Skeletal muscle satellite cell (primary cell): ENCODE data around the gene DBF4B.
A peak's percentile ranks its signal among the peaks of the same experiment; 100 is the strongest.

Source experiments
- H3K27me3 ChIP-seq: 2 replicates; pipeline ENCODE4 v1.7.0; 2013; ENCODE audit warnings: low read length; ENCODE audit not compliant: control insufficient read depth, insufficient read depth
- H3K36me3 ChIP-seq: 2 replicates; pipeline ENCODE4 v1.7.0; 2013; ENCODE audit warnings: mild to moderate bottlenecking, control low read depth, low read length; ENCODE audit not compliant: insufficient read depth
- H3K4me1 ChIP-seq: 2 replicates; pipeline ENCODE4 v1.7.0; 2013; ENCODE audit warnings: low read length; ENCODE audit not compliant: control insufficient read depth, insufficient read depth
- H3K4me2 ChIP-seq: 2 replicates; pipeline ENCODE4 v1.7.0; 2013; ENCODE audit warnings: mild to moderate bottlenecking, low read length
- H3K4me3 ChIP-seq: 2 replicates; pipeline ENCODE4 v1.7.0; 2013; ENCODE audit warnings: low read length
- H3K9ac ChIP-seq: 2 replicates; pipeline ENCODE4 v1.7.0; 2013; ENCODE audit warnings: mild to moderate bottlenecking, low read depth, low read length, moderate library complexity
- H3K9me3 ChIP-seq: replicated peaks from 2 replicates; pipeline ENCODE4 v1.7.0; 2013; ENCODE audit warnings: mild to moderate bottlenecking, control low read depth, low read length

Gene DBF4B

DNA sequence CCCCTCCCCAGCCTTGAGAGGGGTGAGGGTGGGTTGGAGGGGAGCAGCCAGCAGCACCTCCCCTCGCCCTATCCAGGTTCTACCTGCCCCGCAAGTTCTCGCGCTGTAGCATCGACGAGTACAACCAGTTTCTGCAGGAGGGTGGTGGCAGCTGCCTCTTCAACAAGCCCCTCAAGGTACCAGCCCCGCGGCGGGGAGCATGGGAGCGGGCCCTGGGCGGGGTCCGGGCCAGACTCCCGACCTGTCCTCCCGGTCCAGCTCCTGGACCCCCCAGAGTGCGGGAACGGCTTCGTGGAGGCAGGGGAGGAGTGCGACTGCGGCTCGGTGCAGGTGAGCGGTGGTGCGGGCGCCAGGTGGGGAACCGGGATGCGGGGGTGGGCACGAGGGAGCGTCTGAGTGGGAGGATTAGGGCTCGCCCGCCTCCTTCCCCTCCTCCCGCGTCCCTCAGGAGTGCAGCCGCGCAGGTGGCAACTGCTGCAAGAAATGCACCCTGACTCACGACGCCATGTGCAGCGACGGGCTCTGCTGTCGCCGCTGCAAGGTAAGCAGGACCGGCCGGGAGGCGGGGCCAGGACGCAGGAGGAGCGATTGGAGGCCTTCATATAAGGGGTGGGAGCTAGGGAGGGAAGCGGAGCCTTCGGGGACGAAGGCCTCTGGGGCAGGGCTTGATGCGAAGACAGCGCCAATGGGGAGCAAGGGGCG lies 66.8 kb downstream of the DBF4B start:
- Histone ChIP-seq H3K36me3 (no peaks in the 10 kb centered on the region), H3K27me3 (peaks cover 23% of the 10 kb centered on the region), H3K9ac (no peak overlapping the region), H3K4me1 (peaks cover 20% of the 10 kb centered on the region), H3K9me3 (no peaks in the 10 kb centered on the region), H3K4me2 (peak overlapping the region; percentile 99), H3K4me3 (peak overlapping the region; percentile 77)

DNA sequence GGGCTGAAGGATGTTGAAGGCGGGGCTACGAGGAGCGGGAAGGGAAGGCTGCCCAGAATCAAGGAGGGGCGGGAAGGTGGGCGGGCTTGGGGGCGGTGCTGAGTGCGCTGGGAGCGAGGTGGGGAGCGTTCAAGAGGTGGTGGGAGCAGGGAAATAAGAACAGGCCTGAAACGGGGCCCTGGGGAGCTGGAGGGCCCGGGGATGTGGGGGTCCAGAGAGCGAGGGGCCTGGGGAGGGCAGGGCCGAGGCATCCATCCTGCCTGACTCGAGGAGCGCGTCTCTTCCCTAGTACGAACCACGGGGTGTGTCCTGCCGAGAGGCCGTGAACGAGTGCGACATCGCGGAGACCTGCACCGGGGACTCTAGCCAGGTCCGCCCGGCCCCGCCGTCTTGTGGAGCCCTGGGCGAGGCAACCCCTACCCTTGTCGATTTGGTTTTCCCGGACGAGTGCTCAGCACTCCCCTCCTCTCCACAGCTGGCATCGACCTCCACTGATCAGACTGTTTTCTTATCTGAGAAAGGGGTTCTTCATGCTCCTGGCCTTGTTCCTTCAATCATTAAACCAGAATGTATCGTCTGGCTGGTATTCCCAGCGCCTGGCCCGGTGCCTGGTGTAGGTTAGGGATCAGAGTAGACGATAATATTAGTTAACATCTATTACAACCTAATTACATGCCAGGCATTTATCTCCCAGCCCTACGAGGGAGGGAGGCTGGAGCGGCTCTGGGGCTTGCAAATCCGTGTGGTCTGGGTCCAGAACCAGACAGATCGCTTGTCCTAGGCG lies 67.6 kb downstream of the DBF4B start:
- H3K9me3 ChIP-seq = no peaks in the 10 kb centered on the region
- peak overlapping the region; percentile 25 for H3K9ac ChIP-seq
- peak overlapping the region; percentile 77 for H3K4me3 ChIP-seq
- peaks cover 23% of the 10 kb centered on the region for H3K27me3 ChIP-seq
- H3K4me1 ChIP-seq = peaks cover 20% of the 10 kb centered on the region
- H3K36me3 ChIP-seq = no peaks in the 10 kb centered on the region
- peak overlapping the region; percentile 99 for H3K4me2 ChIP-seq

DNA sequence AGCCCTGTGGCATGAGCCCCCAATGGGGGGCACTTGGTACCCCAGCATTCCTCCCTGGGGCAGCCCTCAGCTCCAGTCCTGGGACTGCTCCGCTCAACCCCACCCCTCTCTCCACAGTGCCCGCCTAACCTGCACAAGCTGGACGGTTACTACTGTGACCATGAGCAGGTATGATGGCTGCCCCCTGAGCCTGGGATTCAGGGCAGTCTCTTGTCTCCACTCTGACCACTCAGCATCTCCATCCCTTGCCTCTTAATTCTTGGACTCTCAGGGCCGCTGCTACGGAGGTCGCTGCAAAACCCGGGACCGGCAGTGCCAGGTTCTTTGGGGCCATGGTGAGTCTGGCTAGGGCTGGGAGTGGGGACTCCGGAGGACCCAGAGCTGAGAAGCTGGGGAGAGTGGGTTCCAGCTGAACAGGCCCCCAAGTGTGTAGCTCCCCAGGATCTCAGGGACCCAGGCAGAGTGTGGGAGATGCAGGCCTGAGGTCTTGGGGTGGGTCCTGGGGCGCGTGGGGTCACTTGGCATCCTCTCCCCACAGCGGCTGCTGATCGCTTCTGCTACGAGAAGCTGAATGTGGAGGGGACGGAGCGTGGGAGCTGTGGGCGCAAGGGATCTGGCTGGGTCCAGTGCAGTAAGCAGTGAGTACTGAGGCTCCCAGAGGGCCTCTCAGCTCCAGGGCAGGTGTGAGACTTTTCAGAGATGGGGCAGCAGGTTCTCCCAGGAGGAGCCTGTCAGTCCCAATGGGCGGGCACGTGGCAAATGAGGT lies 68.3 kb downstream of the DBF4B start:
- H3K36me3 ChIP-seq = no peaks in the 10 kb centered on the region
- no peak overlapping the region for H3K9ac ChIP-seq
- peaks cover 27% of the 10 kb centered on the region for H3K4me1 ChIP-seq
- H3K27me3 ChIP-seq = peaks cover 16% of the 10 kb centered on the region
- H3K9me3 ChIP-seq = no peaks in the 10 kb centered on the region
- H3K4me3 ChIP-seq = no peak overlapping the region
- H3K4me2 ChIP-seq = peak overlapping the region; percentile 99

DNA sequence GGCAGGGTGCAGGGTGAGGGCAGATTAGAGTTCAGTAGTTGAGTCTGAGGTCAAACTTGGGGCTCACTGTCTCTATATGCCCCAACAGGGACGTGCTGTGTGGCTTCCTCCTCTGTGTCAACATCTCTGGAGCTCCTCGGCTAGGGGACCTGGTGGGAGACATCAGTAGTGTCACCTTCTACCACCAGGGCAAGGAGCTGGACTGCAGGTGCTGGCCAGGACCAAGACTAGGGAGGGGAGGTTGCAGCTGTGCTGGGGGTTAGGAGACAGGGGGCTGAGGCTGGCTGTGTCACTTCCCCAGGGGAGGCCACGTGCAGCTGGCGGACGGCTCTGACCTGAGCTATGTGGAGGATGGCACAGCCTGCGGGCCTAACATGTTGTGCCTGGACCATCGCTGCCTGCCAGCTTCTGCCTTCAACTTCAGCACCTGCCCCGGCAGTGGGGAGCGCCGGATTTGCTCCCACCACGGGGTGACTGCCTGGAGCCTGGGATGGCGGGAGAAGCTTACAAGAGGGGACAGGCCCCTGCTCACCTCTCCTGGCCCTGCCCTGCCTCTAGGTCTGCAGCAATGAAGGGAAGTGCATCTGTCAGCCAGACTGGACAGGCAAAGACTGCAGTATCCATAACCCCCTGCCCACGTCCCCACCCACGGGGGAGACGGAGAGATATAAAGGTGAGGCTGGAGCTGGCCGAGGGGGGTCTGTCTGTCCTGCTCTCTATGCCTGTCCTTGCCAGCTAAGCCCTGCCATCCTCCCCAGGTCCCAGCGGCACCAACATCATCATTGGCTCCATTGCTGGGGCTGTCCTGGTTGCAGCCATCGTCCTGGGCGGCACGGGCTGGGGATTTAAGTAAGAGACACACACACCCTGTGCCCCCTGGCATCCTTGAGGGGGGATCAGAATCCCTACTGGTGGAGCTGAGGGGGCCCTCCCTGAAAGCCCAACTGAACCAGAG lies 69.2 kb downstream of the DBF4B start:
- Histone ChIP-seq H3K36me3 (no peaks in the 10 kb centered on the region), H3K4me1 (peaks cover 27% of the 10 kb centered on the region), H3K4me2 (no peak overlapping the region), H3K4me3 (no peak overlapping the region), H3K27me3 (peaks cover 10% of the 10 kb centered on the region), H3K9ac (no peak overlapping the region), H3K9me3 (no peaks in the 10 kb centered on the region)

DNA sequence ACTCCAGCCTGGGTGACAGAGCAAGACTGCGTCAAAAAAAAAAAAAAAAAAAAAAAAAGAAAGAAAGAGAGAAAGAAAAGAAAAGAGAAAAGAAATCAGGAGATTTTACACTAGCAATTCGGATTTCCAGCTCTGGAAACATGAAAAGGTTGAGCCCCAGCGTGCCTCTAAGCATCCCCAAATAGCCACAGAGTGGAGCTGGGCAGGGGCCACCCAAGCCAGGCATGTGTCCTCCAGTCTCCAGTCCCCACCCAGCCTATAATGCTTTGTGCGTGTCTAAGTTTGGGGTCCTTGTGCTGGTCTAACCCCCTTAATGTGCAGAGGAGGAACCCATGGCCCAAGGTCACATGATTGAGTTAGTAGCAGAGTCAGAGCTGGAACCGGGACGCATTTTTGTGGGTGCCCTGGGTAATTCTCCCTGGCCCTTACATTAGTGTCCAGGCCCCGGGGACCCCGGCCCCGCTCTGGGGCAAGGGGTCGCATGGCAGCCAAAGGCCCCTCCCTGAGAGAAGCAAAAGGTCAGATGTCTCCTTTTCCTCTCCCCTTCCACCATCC lies 70.3 kb downstream of the DBF4B start:
- no peak overlapping the region for H3K4me3 ChIP-seq
- no peaks in the 10 kb centered on the region for H3K27me3 ChIP-seq
- no peak overlapping the region for H3K9ac ChIP-seq
- peak overlapping the region; percentile 99 for H3K4me2 ChIP-seq
- H3K4me1 ChIP-seq = peaks cover 27% of the 10 kb centered on the region
- H3K9me3 ChIP-seq = no peaks in the 10 kb centered on the region
- no peaks in the 10 kb centered on the region for H3K36me3 ChIP-seq

DNA sequence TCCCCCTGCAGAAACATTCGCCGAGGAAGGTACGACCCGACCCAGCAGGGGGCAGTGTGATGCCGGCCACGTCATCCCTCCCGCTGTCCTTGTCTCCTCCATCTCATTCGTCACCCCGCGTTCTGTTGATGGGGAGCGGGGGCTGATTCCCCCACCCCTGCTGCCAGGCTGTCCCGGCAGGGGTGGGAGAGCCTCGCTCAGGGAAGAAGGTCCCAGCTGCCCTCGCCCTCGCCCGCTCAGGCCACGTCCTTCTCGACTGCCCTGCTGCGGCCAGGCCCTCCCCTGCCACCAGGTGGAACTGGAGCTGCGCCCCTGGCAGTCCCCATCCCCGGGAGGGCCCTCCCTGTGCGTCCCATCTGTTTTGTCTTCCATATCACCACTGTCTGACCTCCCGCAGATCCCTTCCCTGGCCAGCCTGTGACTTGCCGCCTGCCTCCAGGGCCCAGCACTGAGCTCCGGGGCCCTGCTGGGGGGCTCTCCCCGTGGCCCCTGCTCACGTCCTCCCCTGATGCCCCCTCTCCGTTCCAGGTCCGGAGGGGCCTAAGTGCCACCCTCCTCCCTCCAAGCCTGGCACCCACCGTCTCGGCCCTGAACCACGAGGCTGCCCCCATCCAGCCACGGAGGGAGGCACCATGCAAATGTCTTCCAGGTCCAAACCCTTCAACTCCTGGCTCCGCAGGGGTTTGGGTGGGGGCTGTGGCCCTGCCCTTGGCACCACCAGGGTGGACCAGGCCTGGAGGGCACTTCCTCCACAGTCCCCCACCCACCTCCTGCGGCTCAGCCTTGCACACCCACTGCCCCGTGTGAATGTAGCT lies 71.0 kb downstream of the DBF4B start:
- Histone ChIP-seq H3K27me3 (no peaks in the 10 kb centered on the region), H3K9ac (peak overlapping the region; percentile 75), H3K36me3 (no peaks in the 10 kb centered on the region), H3K4me3 (peak overlapping the region; percentile 81), H3K4me1 (peaks cover 27% of the 10 kb centered on the region), H3K4me2 (peak overlapping the region; percentile 99), H3K9me3 (no peaks in the 10 kb centered on the region)

DNA sequence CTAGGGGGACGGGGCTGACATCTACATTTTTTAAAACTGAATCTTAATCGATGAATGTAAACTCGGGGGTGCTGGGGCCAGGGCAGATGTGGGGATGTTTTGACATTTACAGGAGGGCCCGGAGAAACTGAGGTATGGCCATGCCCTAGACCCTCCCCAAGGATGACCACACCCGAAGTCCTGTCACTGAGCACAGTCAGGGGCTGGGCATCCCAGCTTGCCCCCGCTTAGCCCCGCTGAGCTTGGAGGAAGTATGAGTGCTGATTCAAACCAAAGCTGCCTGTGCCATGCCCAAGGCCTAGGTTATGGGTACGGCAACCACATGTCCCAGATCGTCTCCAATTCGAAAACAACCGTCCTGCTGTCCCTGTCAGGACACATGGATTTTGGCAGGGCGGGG lies 71.7 kb downstream of the DBF4B start:
- Histone ChIP-seq H3K36me3 (no peaks in the 10 kb centered on the region), H3K4me3 (no peak overlapping the region), H3K4me2 (no peak overlapping the region), H3K9ac (no peak overlapping the region), H3K27me3 (no peaks in the 10 kb centered on the region), H3K4me1 (peaks cover 24% of the 10 kb centered on the region), H3K9me3 (no peaks in the 10 kb centered on the region)

DNA sequence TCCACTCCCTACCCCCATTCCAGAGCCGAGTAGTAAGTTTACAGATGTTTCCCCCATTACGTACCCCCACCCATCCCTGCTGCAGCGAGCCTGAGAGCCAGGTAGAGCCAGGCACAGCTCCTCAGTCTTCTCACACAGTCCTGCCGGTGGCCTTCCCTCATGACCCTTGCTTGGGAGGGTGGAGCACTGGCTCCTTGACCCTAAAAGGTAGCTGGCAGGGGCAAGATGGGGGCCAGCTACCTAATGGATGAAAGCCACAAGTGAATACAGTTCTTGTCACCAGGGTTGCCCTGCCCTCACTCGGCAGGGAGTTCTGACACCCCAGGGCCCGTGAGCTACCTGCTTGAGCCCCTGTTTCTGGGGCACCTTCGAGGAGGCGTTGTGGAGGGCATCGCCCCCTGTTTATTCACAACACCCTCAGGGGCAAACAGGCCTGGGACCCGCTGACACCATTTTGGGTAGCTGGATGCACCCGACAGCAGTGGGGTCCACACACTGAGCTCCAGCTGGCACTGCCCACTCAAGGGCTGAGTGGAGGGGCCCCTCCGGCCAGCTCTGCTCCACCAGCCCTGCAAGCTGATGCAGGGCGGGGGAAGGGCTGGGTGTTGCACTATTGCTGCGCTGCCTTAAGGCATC lies 72.5 kb downstream of the DBF4B start:
- Histone ChIP-seq H3K9me3 (no peaks in the 10 kb centered on the region), H3K4me3 (no peak overlapping the region), H3K4me2 (no peak overlapping the region), H3K36me3 (no peaks in the 10 kb centered on the region), H3K27me3 (no peaks in the 10 kb centered on the region), H3K9ac (no peak overlapping the region), H3K4me1 (peaks cover 20% of the 10 kb centered on the region)

DNA sequence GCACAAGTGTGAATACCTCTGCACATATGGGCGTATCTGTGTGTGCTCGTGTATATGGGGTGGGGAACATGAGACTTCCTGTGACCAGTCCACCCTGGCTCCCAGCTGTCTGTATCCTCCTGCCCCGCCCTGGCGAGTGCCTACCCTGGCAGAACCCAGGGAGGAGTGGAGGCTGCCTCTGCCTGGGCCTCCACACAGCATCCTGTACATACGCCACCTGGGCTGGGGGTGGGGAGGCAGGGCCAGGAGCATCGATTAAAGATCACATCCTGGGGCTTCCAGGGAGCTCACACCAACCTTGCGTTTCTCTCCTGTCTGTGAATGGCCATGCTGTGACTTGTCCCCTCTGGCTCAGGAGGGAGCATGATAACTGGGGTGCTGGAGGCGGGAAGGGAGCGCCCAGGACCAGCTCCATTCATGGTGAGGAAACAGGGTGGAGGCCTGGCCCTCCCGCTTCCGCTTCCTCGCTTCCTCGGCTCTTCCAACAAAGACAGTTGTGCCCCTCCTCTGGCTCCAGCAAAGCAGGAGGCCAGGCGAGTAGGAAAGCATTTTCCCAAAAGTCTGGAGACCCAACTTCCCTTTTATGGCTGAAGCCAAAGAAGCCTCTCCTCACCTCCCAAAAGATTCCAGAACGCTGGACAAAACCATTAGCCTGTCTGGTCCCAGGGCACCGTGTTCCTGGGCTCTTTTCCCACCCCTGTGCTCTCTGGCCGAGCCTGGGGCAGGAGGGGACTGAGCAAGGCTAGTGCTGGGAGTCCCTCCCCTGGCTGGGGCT lies 73.3 kb downstream of the DBF4B start:
- no peak overlapping the region for H3K4me2 ChIP-seq
- no peak overlapping the region for H3K9ac ChIP-seq
- H3K27me3 ChIP-seq = peaks cover 5% of the 10 kb centered on the region
- H3K36me3 ChIP-seq = no peaks in the 10 kb centered on the region
- no peak overlapping the region for H3K4me3 ChIP-seq
- H3K9me3 ChIP-seq = no peaks in the 10 kb centered on the region
- H3K4me1 ChIP-seq = peaks cover 16% of the 10 kb centered on the region
